A673 (cell line): ENCODE measurements around the gene EBLN2.

ENCODE experiments used
- EZH2 ChIP-seq: fragments of 200-600 bp; sonication (generic); IDR thresholded peaks from 2 replicates; pipeline ENCODE4 v1.6.1; 2017; ENCODE audit warnings: borderline replicate concordance, low read depth, mild to moderate bottlenecking, mixed read lengths, antibody characterized with exemption, low read length; ENCODE audit not compliant: poor library complexity, severe bottlenecking
- TF ChIP-seq, protein P1 (sequence below): fragments of 300-800, 200-600 bp; sonication (generic); conservative IDR thresholded peaks from 2 replicates; pipeline ENCODE4 v1.5.1; 2017; ENCODE audit warnings: low read depth, mild to moderate bottlenecking, antibody characterized with exemption, low read length, moderate library complexity, mixed read lengths

GRCh38 chr3:73080216-73080966 lies 18.9 kb downstream of the EBLN2 start:
- TF ChIP-seq EZH2, result no peak
- TF ChIP-seq, protein P1, sequence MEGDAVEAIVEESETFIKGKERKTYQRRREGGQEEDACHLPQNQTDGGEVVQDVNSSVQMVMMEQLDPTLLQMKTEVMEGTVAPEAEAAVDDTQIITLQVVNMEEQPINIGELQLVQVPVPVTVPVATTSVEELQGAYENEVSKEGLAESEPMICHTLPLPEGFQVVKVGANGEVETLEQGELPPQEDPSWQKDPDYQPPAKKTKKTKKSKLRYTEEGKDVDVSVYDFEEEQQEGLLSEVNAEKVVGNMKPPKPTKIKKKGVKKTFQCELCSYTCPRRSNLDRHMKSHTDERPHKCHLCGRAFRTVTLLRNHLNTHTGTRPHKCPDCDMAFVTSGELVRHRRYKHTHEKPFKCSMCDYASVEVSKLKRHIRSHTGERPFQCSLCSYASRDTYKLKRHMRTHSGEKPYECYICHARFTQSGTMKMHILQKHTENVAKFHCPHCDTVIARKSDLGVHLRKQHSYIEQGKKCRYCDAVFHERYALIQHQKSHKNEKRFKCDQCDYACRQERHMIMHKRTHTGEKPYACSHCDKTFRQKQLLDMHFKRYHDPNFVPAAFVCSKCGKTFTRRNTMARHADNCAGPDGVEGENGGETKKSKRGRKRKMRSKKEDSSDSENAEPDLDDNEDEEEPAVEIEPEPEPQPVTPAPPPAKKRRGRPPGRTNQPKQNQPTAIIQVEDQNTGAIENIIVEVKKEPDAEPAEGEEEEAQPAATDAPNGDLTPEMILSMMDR, result no peak
